AG04450 (cell line): ENCODE data around the gene PPP2R5C. TPM values are rescaled to one million over a fixed set of nuclear protein-coding genes. Genes with fewer than 3 reads are reported as not detected.
"Not testable (repeated sequence)": the region's sequence is repeated elsewhere in the genome, so short reads cannot be mapped to it uniquely, and the experiment has no call there.

Experiments
- CTCF ChIA-PET: fragments of 300-600, 350-600 bp; formaldehyde crosslinking; extraction: SDS; loops from one replicate; lab custom pipeline; 2022; ENCODE audit warnings: antibody characterized with exemption, inconsistent platforms; lab: Charles Lee
- POLR2A ChIA-PET: fragments of 350-600 bp; formaldehyde crosslinking; extraction: SDS; loops from one replicate; lab custom pipeline; 2021; ENCODE audit warnings: antibody characterized with exemption, inconsistent platforms; lab: Yijun Ruan, JAX
- DNase-seq: peaks from one replicate; pipeline ENCODE4 v3.0.0-alpha.2; 2011; ENCODE audit warnings: low read depth, low spot score
- H3K27ac ChIP-seq: one replicate; pipeline ENCODE4 v1.5.1; 2012; ENCODE audit warnings: low read depth, low read length, control low read depth
- H3K27me3 ChIP-seq: one replicate; pipeline ENCODE4 v1.6.0; 2012; ENCODE audit warnings: low read length; ENCODE audit not compliant: control insufficient read depth, insufficient read depth
- H3K4me3 ChIP-seq: 2 replicates; pipeline ENCODE4 v1.5.1; 2011; ENCODE audit warnings: mild to moderate bottlenecking, low read depth, low read length, control low read depth
- H3K9me3 ChIP-seq: 2 replicates; pipeline ENCODE4 v1.5.1; 2012; ENCODE audit warnings: low read length; ENCODE audit not compliant: control insufficient read depth, insufficient read depth
- polyA plus RNA-seq: library from polyadenylated mRNA; depleted of rRNA; stranded (reverse); fragments of >200 nt; gene quantifications from 2 replicates; pipeline ENCODE4 v1.2.3, GENCODE V29; 2011
- TF ChIP-seq, protein P1 (sequence below): IDR thresholded peaks from 2 replicates; pipeline ENCODE4 v1.5.1; 2011; ENCODE audit warnings: low read depth, low read length, control low read depth, inconsistent platforms

PPP2R5C gene
- polyA plus RNA-seq, 1 experiment: 140 TPM

GRCh38 chr14:101723061-101723595 is 38.4 kb upstream of the PPP2R5C start:
- POLR2A ChIA-PET: no interaction called here
- H3K4me3 ChIP-seq: no peak overlapping the region
- no peak for DNase-seq
- H3K27me3 ChIP-seq: peaks cover 6% of the 10 kb centered on the region
- TF ChIP-seq, protein P1, sequence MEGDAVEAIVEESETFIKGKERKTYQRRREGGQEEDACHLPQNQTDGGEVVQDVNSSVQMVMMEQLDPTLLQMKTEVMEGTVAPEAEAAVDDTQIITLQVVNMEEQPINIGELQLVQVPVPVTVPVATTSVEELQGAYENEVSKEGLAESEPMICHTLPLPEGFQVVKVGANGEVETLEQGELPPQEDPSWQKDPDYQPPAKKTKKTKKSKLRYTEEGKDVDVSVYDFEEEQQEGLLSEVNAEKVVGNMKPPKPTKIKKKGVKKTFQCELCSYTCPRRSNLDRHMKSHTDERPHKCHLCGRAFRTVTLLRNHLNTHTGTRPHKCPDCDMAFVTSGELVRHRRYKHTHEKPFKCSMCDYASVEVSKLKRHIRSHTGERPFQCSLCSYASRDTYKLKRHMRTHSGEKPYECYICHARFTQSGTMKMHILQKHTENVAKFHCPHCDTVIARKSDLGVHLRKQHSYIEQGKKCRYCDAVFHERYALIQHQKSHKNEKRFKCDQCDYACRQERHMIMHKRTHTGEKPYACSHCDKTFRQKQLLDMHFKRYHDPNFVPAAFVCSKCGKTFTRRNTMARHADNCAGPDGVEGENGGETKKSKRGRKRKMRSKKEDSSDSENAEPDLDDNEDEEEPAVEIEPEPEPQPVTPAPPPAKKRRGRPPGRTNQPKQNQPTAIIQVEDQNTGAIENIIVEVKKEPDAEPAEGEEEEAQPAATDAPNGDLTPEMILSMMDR: no peak
- CTCF ChIA-PET: interaction anchor here (1.3 kb wide), 1 partner anchor 16 kb away, joined by 8 read pairs; no protein-coding TSS in a partner anchor
- H3K9me3 ChIP-seq: no peaks in the 10 kb centered on the region
- no peak overlapping the region for H3K27ac ChIP-seq

- H3K4me3 ChIP-seq, POLR2A ChIA-PET, DNase-seq, H3K27me3 ChIP-seq, H3K27ac ChIP-seq, H3K9me3 ChIP-seq: not testable (repeated sequence)
- CTCF ChIA-PET: interaction anchor here (0.9 to 1.5 kb wide), 3 partner anchors 17 to 45 kb away, joined by 3 to 5 read pairs (median 3); no protein-coding TSS in a partner anchor
Observed at GRCh38 chr14:101725652-101726051, 35.9 kb upstream of the PPP2R5C start.

GRCh38 chr14:101726295-101726953 is 35.1 kb upstream of the PPP2R5C start:
- ChIA-PET CTCF (interaction anchor here (0.9 to 1.5 kb wide), 2 partner anchors 18 to 44 kb away, joined by 3 to 5 read pairs; no protein-coding TSS in a partner anchor), POLR2A (interaction anchor here (0.8 kb wide), 1 partner anchor 44 kb away, joined by 4 read pairs; no protein-coding TSS in a partner anchor)
- DNase-seq: no peak
- Histone ChIP-seq H3K27ac (no peak overlapping the region), H3K27me3 (peaks cover 6% of the 10 kb centered on the region), H3K4me3 (no peak overlapping the region), H3K9me3 (no peaks in the 10 kb centered on the region)
- TF ChIP-seq, protein P1: no peak

DNA sequence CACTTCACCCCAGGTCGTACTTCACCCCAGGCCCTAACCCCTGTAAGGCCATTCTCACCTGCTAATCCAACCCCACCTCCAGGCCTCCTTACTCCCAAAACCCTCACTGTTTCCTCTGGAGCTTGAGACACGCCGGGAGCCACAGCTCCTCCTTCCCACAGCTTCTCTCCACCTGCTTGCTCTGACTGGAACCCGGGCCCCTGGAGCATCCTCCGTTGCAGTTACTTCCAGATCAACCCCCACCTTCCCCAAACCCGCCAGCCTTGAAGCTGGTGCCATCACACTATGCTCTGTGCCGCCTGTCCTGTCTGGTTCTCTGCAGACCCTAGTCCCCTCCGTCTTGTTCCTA is 34.6 kb upstream of the PPP2R5C start:
- H3K9me3 ChIP-seq: no peaks in the 10 kb centered on the region
- H3K4me3 ChIP-seq: no peak overlapping the region
- H3K27me3 ChIP-seq: peaks cover 6% of the 10 kb centered on the region
- TF ChIP-seq, protein P1: no peak
- no peak overlapping the region for H3K27ac ChIP-seq
- DNase-seq: no peak
- CTCF ChIA-PET: interaction anchor here (1.5 kb wide), 1 partner anchor 44 kb away, joined by 5 read pairs; no protein-coding TSS in a partner anchor
- POLR2A ChIA-PET: interaction anchor here (0.8 kb wide), 1 partner anchor 44 kb away, joined by 4 read pairs; no protein-coding TSS in a partner anchor

DNA sequence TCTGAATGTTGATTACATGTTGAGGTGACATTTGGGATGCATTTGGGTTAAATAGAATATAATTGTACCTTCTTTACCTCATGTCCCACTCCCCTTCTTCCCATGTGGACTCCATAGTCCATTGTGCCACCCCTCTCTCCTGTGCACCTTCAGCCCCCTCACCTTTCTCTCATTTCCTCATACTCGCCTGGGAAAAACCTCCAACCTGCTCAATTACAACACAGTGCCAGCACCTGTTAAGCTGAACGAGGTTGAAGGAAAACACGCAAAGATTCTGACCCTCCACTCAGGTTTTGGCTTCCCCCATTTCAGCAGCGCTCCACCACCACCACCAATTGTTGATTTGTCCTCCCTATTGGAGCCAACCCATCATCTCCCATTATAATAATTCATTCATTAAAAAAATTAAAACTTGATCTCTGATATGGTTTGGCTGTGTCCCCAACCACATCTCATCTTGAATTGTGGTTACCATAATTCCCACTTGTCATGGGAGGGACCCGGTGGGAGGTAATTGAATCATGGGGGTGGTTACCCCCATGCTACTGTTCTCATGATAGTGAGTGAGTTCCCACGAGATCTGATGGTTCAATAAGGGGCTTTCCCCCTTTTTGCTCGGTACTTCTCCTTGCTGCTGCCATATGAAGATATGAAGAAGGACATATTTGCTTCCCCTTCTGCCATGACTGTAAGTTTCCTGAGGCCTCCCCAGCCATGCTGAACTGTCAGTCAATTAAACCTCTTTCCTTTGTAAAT is 33.7 kb upstream of the PPP2R5C start:
- Histone ChIP-seq H3K27me3 (peaks cover 6% of the 10 kb centered on the region), H3K27ac (no peak overlapping the region), H3K4me3 (no peak overlapping the region), H3K9me3 (no peaks in the 10 kb centered on the region)
- TF ChIP-seq, protein P1: no peak
- no peak for DNase-seq
- ChIA-PET POLR2A (no interaction called here), CTCF (interaction anchor here (0.7 kb wide), 1 partner anchor 14 kb away, joined by 3 read pairs; no protein-coding TSS in a partner anchor)
